Hepatocyte (in vitro differentiated cells): ENCODE results near the gene NFIA. TPM values are rescaled to one million over a fixed set of nuclear protein-coding genes. Genes with fewer than 3 reads are reported as not detected.

Source experiments
- DNase-seq: peaks from one replicate; pipeline ENCODE4 v3.0.0-alpha.2; 2016; ENCODE audit warnings: low spot score
- H2AFZ ChIP-seq: fragments of 200-600 bp; sonication (generic); 2 replicates; pipeline ENCODE4 v1.6.0; 2016; ENCODE audit warnings: antibody characterized with exemption, mild to moderate bottlenecking
- H3K27ac ChIP-seq: fragments of 200-600 bp; sonication (generic); 2 replicates; pipeline ENCODE4 v1.5.1; 2016; ENCODE audit warnings: mild to moderate bottlenecking
- H3K27me3 ChIP-seq: fragments of 200-600 bp; sonication (generic); 2 replicates; pipeline ENCODE4 v1.6.1; 2016
- H3K36me3 ChIP-seq: fragments of 200-600 bp; sonication (generic); replicated peaks from 2 replicates; pipeline ENCODE4 v1.5.1; 2016; ENCODE audit warnings: low read depth; ENCODE audit not compliant: insufficient read depth
- H3K4me1 ChIP-seq: fragments of 200-600 bp; sonication (generic); 2 replicates; pipeline ENCODE4 v1.5.1; 2016; ENCODE audit warnings: mild to moderate bottlenecking, moderate library complexity; ENCODE audit not compliant: insufficient read depth
- H3K4me2 ChIP-seq: fragments of 200-600 bp; sonication (generic); 2 replicates; pipeline ENCODE4 v1.6.0; 2016
- H3K4me3 ChIP-seq: fragments of 200-600 bp; sonication (generic); 2 replicates; pipeline ENCODE4 v1.5.1; 2016; ENCODE audit warnings: mild to moderate bottlenecking
- H3K79me2 ChIP-seq: fragments of 200-600 bp; sonication (generic); 2 replicates; pipeline ENCODE4 v1.6.0; 2017; ENCODE audit warnings: mild to moderate bottlenecking
- H3K9me2 ChIP-seq: fragments of 200-600 bp; sonication (generic); replicated peaks from 2 replicates; pipeline ENCODE4 v1.6.0; 2017; ENCODE audit warnings: mild to moderate bottlenecking; ENCODE audit not compliant: insufficient read depth
- H3K9me3 ChIP-seq: fragments of 200-600 bp; sonication (generic); 2 replicates; pipeline ENCODE4 v1.5.1; 2016; ENCODE audit warnings: low read depth, mild to moderate bottlenecking
- H4K20me1 ChIP-seq: fragments of 200-600 bp; sonication (generic); 2 replicates; pipeline ENCODE4 v1.6.0; 2016; ENCODE audit warnings: mild to moderate bottlenecking; ENCODE audit not compliant: insufficient read depth, poor library complexity, severe bottlenecking
- EZH2 ChIP-seq: fragments of 200-600 bp; sonication (generic); IDR thresholded peaks from 2 replicates; pipeline ENCODE4 v1.6.1; 2016; ENCODE audit warnings: antibody characterized with exemption, mild to moderate bottlenecking, borderline replicate concordance
- EZH2phosphoT487 ChIP-seq: fragments of 200-600 bp; sonication (generic); IDR thresholded peaks from one replicate; pipeline ENCODE4 v1.6.1; 2018; ENCODE audit warnings: antibody characterized with exemption, mild to moderate bottlenecking, low read depth, moderate library complexity; ENCODE audit not compliant: unreplicated experiment, severe bottlenecking
- WGBS: methylation state at CpG from one replicate; pipeline ENCODE4 v1.1.6; 2016; ENCODE audit warnings: low lambda C conversion rate; ENCODE audit errors: missing lambda C conversion rate; 5-methylcytosine and 5-hydroxymethylcytosine counted together
- polyA plus RNA-seq: library from polyadenylated mRNA; unstranded; fragments of >200 nt; fragmentation: Nextera tagmentation; extraction: Ambion mirVana; gene quantifications from 2 replicates; pipeline ENCODE4 v1.2.1, GENCODE V29; 2016
- total RNA-seq: library from RNA; depleted of rRNA; stranded (reverse); fragments of >200 nt; gene quantifications from 2 replicates; pipeline ENCODE4 v1.2.3, GENCODE V29; 2014
- TF ChIP-seq, protein P1 (sequence below): fragments of 200-600 bp; sonication (generic); IDR thresholded peaks from 2 replicates; pipeline ENCODE4 v1.5.1; 2016; ENCODE audit warnings: antibody characterized with exemption, mild to moderate bottlenecking; ENCODE audit not compliant: poor library complexity

NFIA gene
- total and polyA plus RNA-seq, 2 experiments from 2014 or later, result 15.1 to 18.2 TPM

DNA sequence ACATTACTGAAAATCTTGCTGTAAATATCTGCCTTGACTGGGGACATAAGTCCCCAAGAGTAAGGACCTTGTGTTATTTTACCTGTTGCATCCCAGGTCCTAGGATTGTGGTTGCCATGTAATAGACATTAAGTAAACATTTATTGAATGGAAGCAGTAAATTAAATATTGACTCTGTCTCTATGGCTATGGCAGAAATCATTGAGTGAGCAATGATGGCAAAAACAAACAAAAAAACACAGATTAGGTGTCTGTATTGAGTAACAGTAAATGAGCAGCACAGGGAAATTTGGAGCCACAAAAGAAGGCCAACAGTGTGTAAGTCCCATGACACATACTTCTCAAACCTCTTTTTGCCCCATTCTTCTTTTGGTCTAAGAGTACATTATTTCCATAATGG, 240.4 kb downstream of the NFIA start:
- Histone ChIP-seq H3K27ac (no peak overlapping the region), H2AFZ (no peak overlapping the region), H3K9me3 (no peaks in the 10 kb centered on the region), H3K79me2 (no peaks in the 10 kb centered on the region), H4K20me1 (no peaks in the 10 kb centered on the region), H3K4me1 (peaks cover 17% of the 10 kb centered on the region), H3K4me2 (no peak overlapping the region), H3K9me2 (no peaks in the 10 kb centered on the region), H3K4me3 (no peak overlapping the region), H3K36me3 (no peaks in the 10 kb centered on the region), H3K27me3 (no peaks in the 10 kb centered on the region)
- no peak for DNase-seq
- TF ChIP-seq EZH2phosphoT487 (no peak), EZH2 (no peak)
- TF ChIP-seq, protein P1, sequence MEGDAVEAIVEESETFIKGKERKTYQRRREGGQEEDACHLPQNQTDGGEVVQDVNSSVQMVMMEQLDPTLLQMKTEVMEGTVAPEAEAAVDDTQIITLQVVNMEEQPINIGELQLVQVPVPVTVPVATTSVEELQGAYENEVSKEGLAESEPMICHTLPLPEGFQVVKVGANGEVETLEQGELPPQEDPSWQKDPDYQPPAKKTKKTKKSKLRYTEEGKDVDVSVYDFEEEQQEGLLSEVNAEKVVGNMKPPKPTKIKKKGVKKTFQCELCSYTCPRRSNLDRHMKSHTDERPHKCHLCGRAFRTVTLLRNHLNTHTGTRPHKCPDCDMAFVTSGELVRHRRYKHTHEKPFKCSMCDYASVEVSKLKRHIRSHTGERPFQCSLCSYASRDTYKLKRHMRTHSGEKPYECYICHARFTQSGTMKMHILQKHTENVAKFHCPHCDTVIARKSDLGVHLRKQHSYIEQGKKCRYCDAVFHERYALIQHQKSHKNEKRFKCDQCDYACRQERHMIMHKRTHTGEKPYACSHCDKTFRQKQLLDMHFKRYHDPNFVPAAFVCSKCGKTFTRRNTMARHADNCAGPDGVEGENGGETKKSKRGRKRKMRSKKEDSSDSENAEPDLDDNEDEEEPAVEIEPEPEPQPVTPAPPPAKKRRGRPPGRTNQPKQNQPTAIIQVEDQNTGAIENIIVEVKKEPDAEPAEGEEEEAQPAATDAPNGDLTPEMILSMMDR, result no peak

DNA sequence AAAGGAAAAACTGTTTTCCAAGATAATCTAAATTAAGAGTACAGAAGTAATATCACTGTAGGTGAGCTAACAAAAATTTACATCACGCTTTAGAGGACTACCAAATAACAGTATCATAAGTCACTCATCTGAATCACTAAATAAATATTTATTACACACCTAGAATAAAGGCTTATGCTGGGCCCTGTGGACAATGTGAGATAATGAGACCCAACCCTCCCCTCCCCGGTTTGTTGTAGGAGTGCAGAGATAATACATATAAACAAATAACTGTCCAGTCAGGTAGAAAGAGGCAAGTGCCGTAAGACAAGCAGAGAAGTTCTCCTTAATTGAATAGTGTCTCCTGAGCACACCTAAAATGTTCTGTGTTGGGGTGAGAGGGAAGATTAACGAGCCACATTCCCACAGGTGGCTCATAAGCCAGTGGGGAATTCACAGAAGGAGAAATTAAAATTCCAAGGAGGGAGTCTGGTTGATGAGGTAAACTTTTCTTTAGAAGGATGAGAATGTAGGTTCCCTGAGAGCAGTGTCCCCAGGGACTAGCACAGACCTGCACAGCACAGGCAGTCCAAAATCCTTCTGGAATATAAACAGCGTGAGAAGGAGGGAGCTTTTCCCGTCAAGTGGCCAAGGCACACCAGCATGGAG, 241.4 kb downstream of the NFIA start:
- H4K20me1 ChIP-seq, result no peaks in the 10 kb centered on the region
- no peaks in the 10 kb centered on the region for H3K27me3 ChIP-seq
- H3K4me2 ChIP-seq, result no peak overlapping the region
- no peak overlapping the region for H2AFZ ChIP-seq
- 81% methylated on average over 6 of the region's 6 CpGs for WGBS
- no peaks in the 10 kb centered on the region for H3K9me2 ChIP-seq
- no peak overlapping the region for H3K27ac ChIP-seq
- H3K36me3 ChIP-seq, result no peaks in the 10 kb centered on the region
- no peak for DNase-seq
- H3K9me3 ChIP-seq, result no peaks in the 10 kb centered on the region
- no peak overlapping the region for H3K4me3 ChIP-seq
- peaks cover 5% of the 10 kb centered on the region for H3K79me2 ChIP-seq
- peaks cover 14% of the 10 kb centered on the region for H3K4me1 ChIP-seq
- TF ChIP-seq EZH2phosphoT487, result no peak
- no peak for TF ChIP-seq EZH2
- TF ChIP-seq, protein P1, result no peak

DNA sequence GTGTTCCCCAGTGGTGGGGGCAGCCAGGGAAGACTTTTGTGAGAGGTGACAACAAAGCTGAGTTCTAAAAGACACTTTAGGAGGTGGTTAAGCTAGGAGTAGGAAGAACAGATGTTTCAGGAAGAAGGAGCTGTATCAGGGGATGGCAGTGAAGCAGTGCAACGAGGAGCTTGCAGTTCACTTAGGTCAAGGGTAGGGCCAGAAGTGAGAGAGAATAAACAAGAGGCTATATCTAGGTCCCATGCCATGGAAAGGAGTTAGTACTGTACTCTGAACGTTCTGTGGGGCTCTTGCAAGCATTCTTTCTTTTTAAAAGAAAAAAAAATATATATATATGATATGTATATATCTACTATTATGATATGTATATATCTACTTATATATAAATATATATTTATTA, 244.4 kb downstream of the NFIA start:
- no peak for TF ChIP-seq EZH2
- no peak for TF ChIP-seq EZH2phosphoT487
- WGBS, result 67% methylated on average over 2 of the region's 2 CpGs

DNA sequence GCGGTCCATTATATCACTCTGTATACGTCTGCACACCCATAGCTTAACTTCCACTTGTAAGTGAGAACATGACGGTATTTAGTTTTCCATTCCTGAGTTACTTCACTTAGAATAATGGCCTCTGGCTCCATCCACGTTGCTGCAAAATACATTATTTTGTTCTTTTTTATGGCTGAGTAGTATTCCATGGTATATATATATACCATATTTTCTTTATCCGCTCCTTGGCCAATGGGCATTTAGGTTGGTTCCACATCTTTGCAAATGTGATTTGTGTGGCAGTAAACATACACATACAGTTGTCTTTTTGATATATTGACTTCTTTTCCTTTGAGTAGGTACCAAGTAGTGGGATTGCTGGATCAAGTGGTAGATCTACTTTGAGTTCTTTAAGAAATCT, 245.1 kb downstream of the NFIA start:
- Histone ChIP-seq H3K9me3 (no peaks in the 10 kb centered on the region), H3K79me2 (peaks cover 5% of the 10 kb centered on the region), H3K9me2 (no peaks in the 10 kb centered on the region), H3K4me3 (no peak overlapping the region), H3K4me1 (no peaks in the 10 kb centered on the region), H3K27ac (no peak overlapping the region), H3K27me3 (no peaks in the 10 kb centered on the region), H3K36me3 (no peaks in the 10 kb centered on the region), H2AFZ (no peak overlapping the region), H4K20me1 (no peaks in the 10 kb centered on the region), H3K4me2 (no peak overlapping the region)
- no peak for DNase-seq
- TF ChIP-seq EZH2phosphoT487 (no peak), EZH2 (no peak)
- TF ChIP-seq, protein P1, result no peak
- WGBS, result 89% methylated on average over 5 of the region's 5 CpGs

More for the DNA sequence above, 244.4 kb downstream of the NFIA start:
- Histone ChIP-seq H3K27ac (no peak overlapping the region), H2AFZ (no peak overlapping the region), H3K27me3 (no peaks in the 10 kb centered on the region), H4K20me1 (no peaks in the 10 kb centered on the region), H3K9me2 (no peaks in the 10 kb centered on the region), H3K4me1 (no peaks in the 10 kb centered on the region), H3K79me2 (peaks cover 5% of the 10 kb centered on the region), H3K4me3 (no peak overlapping the region), H3K36me3 (no peaks in the 10 kb centered on the region), H3K9me3 (no peaks in the 10 kb centered on the region), H3K4me2 (no peak overlapping the region)
- DNase-seq, result no peak
